ENCODE measurements around the gene ANKS1B.

The ANKS1B gene

DNA sequence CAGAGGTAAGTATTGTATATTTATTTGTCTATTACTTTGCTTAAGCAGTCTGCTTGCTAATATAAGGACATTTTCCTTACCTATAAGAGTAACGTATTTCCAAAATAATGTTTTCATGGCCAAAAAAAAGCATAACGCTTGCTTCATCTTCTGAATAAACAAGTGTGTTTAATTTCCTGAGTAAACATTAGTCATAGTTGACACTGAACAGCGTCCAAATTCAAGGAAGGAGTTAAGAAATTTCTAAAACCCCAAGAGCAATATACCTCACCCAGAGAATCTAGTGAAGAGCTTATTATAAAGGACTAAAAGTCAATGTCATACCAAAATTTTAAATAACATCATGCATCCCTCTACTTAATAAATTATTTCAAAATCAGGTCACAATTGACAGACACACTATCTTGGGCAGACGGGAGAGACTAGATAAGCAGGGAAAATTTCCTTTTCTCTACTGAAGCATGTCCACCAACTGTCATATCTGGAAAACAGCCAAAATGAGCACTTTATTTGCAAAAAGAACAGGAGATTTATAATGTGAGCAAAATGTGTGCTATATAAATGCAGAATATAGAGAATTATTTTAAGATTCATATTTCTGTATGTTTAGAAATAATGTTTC, 25.1 kb downstream of the ANKS1B start:
- no peak for ATAC-seq

- ATAC-seq: no peak
Measured at GRCh38 chr12:99957866-99958466, 26.8 kb downstream of the ANKS1B start.

DNA sequence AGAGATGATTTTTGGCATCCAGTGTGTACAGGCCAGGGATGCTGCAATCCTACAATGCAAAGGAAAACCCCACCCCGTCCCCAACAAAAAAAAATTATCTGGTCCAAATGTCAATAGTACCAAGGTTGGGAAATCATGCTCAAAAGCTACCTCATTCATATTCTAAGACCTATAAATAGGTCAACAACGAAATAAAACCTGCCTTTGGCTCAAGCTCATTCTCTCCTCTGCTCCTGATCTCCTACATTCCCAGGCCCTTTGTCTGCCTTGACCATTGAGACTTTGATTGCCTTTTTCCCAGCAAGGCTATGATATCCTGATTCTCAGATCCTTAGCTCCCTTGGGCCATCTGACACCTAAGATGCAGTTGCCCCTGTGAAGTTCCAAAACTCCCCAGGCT, 30.0 kb downstream of the ANKS1B start:
- ATAC-seq: no peak

DNA sequence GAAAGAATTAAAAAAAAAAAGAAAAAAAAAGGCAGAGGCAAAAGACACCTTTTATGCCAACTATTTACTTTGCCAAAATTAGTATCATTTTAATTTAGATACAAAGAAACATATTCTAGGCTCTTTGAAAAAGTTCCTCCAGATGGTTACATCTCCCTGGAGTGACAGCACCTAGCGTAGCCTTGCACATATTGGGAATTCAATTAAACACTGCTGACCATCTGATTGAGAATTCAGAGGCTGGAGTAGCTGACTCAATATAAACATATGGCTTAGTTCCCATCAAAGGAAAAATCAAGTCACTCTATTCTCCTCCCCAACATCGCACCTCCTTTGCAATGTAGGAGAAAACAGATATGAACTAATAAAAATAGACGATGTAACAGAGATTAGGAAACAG, 36.4 kb downstream of the ANKS1B start:
- ATAC-seq: no peak

DNA sequence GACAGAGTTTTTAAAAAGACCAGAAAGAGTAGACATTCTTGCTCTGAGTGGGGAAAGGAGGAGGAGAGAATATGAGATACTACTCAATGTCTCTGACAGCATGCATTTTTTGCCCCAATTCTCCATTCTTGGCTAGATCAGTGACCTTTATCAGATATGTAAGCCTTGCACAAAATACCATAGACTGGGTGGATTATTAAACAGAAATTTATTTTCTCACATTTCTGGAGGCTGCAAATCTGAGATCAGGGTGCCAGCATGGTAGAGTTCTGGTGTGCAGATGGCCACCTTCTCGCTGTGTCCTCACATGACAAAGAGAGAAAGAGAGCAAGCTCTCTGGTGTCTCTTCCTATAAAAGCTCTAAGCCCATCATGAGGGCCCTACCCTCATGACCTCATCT, 38.6 kb downstream of the ANKS1B start:
- no peak for ATAC-seq

DNA sequence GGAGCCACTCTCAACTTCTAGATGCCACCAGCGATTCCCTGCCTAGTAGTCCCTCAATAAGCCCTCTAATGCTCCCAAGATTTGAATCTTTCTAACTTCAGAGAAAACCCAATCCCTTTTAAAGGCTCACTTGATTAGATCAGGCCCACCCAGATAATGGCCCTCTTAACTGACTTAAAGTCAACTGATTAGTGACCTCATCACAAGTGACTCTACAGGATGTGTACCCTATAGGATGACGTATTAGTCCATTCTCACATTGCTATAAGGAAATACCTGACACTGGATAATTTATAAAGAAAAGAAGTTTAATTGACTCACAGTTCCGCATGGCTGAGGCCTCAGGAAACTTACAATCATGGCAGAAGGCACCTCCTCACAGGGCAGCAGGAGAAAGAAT, 49.1 kb downstream of the ANKS1B start:
- ATAC-seq: no peak

GRCh38 chr12:99926511-99927169, 58.1 kb downstream of the ANKS1B start:
- ATAC-seq: no peak

GRCh38 chr12:99920353-99920960, 64.3 kb downstream of the ANKS1B start:
- no peak for ATAC-seq

DNA sequence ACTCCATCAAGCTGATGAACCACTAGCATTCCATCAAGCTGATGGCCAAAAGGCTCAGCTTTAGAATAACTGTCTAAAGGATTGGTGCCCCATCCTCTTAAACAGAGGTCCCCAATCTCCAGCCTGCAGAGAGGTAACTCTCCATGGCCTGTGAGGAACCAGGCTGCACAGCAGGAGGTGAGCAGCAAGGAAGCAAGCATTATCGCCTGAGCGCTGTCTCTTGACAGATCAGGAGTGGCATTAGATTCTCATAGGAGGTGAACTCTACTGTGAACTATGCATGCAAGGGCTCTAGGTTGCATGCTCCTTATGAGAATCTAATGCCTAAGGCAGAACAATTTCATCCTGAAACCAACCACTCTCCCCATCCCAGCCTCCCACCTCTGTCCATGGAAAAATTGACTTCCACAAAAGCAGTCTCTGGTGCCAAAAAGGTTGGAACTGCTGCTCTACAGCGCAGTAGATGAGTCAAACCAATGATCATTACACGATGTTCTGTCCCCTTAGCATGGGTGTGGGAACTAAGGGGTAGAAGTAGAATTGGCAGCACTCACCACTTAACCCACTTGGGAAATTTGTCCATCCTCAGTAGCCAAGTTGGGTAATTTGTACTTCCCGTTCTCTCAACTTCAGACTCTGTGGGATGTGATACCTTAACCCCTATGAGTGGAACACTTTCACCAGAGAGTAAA, 66.9 kb downstream of the ANKS1B start:
- no peak for ATAC-seq

GRCh38 chr12:99916555-99916954, 68.2 kb downstream of the ANKS1B start:
- no peak for ATAC-seq

DNA sequence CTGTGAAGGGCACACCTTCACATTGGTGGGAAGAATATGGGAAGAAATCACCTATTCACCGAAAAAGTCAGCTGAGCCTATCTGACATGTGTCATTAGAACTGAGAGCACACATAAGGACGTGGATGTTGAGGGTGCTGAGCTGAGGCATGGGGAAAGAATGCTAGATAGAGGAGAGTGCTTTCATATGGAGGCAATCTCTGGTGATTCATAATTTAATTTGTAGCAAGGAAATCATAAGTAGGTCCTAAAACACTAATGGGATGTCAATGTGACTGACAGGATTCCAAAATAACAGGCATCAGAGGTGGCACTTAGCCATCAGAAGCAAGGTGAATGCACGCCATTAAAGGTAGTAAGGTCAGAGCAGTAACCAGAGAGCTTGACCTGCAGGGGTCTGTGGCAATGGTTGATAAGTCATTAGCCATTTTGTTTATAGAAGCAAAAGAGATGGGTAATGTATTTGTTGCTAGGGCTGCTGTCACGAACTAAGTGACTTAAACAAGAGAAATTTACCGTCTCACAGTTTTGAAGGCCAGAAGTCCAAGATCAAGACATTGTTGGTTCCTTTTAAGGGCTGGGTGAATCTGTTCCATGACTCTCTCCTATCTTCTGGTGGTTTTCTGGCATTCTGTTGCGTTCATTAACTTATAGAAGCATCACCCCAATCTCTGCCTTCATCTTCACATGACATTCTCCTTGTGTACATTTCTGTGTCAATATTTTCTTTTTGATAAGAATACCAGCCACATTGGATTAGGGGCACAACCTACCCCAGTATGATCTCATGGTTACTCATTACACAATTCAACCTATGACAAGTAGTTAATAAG, 69.3 kb downstream of the ANKS1B start:
- ATAC-seq: no peak

GRCh38 chr12:99914206-99914605, 70.5 kb downstream of the ANKS1B start:
- no peak for ATAC-seq

DNA sequence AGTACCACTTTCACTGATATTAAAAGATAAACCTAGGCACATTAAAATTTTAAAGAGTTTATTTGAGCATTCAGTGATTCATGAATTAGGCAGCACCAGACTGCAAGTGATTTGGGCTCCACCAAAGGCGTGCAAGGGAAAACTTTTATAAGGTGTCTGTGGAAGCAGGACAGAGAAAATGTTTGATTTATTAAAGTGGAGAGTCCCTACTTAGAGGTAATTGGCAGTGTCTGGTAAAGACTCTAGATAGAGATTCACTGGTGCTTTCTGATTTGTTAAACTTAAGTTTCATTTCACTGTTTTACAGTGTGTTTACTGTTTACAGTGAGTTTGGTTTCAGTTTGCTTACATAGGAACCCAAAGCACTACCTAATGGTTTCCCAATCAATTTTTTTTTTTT, 72.8 kb downstream of the ANKS1B start:
- no peak for ATAC-seq

GRCh38 chr12:99911081-99911480, 73.7 kb downstream of the ANKS1B start:
- ATAC-seq: no peak

GRCh38 chr12:99910342-99910741, 74.4 kb downstream of the ANKS1B start:
- no peak for ATAC-seq

- ATAC-seq: no peak
Measured at GRCh38 chr12:99906786-99907579, 77.8 kb downstream of the ANKS1B start.

GRCh38 chr12:99901181-99901580, 83.6 kb downstream of the ANKS1B start:
- ATAC-seq: no peak

- ATAC-seq: no peak
Measured at GRCh38 chr12:99898645-99899044, 86.1 kb downstream of the ANKS1B start.

DNA sequence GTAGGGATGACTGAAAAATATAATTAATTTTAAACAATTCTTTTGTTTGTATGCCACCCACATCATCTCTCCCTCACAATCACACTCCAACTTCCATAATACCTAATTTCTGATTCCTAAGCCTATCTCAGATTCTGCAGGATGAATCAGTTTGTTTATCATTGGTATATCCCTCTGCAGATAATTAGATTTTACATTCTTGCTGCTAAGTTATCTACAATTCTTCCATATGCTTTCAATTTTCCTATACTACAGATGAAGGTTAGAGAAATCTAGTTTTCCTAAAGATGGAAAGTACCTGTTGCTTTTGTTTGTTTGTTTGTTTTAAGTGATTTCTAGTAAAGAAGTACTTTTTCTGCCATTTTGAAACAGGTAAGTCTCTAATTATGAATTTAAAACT, 105.3 kb downstream of the ANKS1B start:
- no peak for ATAC-seq

DNA sequence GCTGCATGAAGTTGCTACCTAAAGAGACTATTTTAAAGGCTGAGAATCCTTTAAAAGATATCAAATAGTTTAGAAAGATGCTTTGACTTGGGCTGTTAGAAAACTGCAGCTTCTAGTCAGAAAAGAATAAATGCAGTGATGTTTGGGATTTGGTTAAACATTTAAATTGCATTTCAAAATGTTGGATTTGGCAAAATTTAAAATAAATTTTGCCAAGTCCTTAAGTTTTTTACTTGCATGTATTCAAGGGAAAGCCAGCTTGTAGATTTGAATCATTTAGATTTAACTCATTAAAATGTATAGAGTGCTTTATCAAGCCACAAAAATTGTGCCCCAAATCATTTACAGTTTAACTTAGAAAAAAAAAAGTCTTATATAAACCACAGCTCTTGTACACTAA, 109.7 kb downstream of the ANKS1B start:
- ATAC-seq: no peak

- ATAC-seq: no peak
Measured at GRCh38 chr12:99870085-99870484, 114.7 kb downstream of the ANKS1B start.

GRCh38 chr12:99861731-99862130, 123.0 kb downstream of the ANKS1B start:
- no peak for ATAC-seq

All from activated CD4-positive, CD25-positive, alpha-beta regulatory T cell treated with anti-CD3 and anti-CD28 coated beads, Interleukin-2, amount 50 U/mL, for 24 hours (primary cell).